ENCODE data around the gene MYO16.

The MYO16 gene

DNA sequence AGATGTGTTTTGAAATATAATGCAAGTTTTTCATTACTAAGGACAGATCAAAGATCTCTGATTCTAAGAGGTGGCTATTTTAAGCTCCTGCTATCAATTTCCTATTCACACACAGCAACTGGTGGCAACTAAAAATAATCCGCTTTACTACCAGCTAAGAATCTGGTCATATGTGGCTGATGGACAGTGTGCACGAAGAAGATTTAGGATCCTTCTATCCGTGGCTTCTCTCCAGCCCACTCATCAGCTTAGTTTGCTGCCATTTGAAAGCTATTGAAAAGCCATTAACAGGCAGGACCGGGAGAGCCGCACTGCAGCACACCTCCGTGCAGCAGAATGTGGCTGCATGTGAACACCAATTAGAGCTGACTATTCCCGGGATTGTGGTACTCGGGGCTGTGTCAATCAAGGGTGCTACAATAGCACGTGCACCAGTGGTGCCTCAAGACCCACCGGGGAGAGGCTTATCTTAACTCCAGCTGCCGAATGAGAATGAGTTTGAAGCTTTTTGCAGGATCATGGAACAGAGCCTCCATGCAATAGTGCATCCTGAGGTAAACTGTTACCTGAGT, at the start of gene MYO16:
TSS of gene MYO16 (plus strand) at position 431 of the 572 bp plus-strand sequence. CDS start 234 bp downstream, outside the sequence.
- in situ Hi-C loops (cut with MboI; ENCODE audit: low sequenced_read_pairs): no loop called here

DNA sequence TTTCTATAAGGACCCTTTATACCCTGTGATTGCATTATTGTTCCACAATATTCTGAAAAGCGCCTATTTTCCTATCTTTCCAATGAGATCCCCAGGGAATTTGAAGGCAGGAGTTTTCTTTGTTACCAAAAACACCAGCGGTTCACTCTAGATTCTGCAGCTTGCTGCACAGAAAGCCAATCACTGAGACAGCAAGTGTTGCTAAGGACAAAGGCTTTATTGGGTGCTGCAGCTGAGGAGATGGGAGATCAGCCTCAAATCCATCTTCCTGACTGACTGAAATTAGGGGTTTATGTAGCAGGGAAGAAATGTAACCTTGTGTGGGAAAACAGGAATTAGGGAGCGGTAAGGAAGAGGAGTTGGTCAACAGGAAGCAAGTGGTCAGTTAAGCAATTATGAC, 42.6 kb upstream of the MYO16 start:
- in situ Hi-C loops (cut with MboI; ENCODE audit: low sequenced_read_pairs): no loop called here

GRCh38 chr13:108588516-108588915, 40.9 kb upstream of the MYO16 start:
- in situ Hi-C loops (cut with MboI; ENCODE audit: low sequenced_read_pairs): no loop called here

- in situ Hi-C loops (cut with MboI; ENCODE audit: low sequenced_read_pairs): no loop called here
Measured at GRCh38 chr13:108594153-108594552, 35.3 kb upstream of the MYO16 start.

GRCh38 chr13:108595436-108596274, 33.8 kb upstream of the MYO16 start:
- in situ Hi-C loops (cut with MboI; ENCODE audit: low sequenced_read_pairs): no loop called here

DNA sequence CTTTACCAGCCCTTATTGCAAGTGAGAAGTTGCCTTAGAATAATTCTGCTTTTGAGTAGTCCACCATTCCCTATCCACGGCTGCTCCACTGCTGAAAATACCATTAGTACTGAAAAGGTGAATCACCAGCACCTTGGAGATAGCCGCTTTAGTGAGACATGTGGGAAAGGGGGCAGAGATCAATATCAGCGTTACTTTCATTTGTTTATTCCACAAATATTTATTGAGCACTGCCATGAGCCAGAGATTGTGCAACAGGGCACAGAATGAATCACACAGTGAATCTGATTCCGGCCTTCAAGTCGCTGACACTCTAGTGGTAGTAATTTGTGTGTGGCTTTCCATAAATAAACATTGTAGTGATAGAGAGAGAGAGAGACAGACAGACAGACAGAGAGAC, 31.5 kb upstream of the MYO16 start:
- in situ Hi-C loops (cut with MboI; ENCODE audit: low sequenced_read_pairs): no loop called here

DNA sequence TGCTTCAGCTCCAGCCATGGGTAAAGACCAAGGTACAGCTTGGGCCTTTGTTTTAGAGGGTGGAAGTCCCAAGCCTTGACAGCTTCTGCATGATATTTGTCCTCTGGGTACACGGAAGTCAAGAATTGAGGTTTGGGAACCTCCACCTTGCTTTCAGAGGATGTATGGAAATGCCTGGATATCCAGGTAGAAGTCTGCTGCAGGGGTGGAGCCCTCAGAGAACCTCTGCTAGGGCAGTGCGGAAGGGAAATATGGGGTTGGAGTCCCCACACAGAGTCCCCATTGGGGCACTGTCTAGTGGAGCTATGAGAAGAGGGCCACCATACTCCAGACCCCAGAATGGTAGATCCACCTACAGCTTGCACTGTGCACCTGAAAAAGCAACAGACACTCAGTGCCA, 23.0 kb upstream of the MYO16 start:
- in situ Hi-C loops (cut with MboI; ENCODE audit: low sequenced_read_pairs): no loop called here

GRCh38 chr13:108609353-108609752, 20.1 kb upstream of the MYO16 start:
- in situ Hi-C loops (cut with MboI; ENCODE audit: low sequenced_read_pairs): no loop called here

- in situ Hi-C loops (cut with MboI; ENCODE audit: low sequenced_read_pairs): no loop called here
Measured at GRCh38 chr13:108610507-108610906, 18.9 kb upstream of the MYO16 start.

- in situ Hi-C loops (cut with MboI; ENCODE audit: low sequenced_read_pairs): no loop called here
Measured at GRCh38 chr13:108615241-108615640, 14.2 kb upstream of the MYO16 start.

GRCh38 chr13:108618233-108618632, 11.2 kb upstream of the MYO16 start:
- in situ Hi-C loops (cut with MboI; ENCODE audit: low sequenced_read_pairs): no loop called here

- in situ Hi-C loops (cut with MboI; ENCODE audit: low sequenced_read_pairs): no loop called here
Measured at GRCh38 chr13:108621462-108621861, 7.9 kb upstream of the MYO16 start.

DNA sequence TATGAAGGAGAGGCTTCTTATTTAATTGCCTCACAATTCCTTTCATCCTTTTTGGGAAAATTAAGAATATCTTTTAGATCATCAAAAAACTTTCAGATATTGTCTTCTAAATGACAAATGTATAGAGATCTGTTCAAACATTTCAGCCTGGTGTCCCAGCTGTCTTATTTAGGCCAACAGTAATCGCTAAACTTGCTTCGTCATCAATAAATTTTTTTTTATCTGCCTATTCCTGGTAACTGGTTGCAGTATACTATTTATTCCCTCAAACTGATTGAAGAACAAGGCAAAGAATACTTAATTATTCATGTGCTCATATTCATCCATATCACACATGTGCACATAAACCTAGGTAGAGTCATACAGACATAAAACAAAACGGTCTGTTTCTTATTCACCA, 5.3 kb upstream of the MYO16 start:
- in situ Hi-C loops (cut with MboI; ENCODE audit: low sequenced_read_pairs): no loop called here

GRCh38 chr13:108624979-108625378, 4.4 kb upstream of the MYO16 start:
- in situ Hi-C loops (cut with MboI; ENCODE audit: low sequenced_read_pairs): no loop called here

- in situ Hi-C loops (cut with MboI; ENCODE audit: low sequenced_read_pairs): no loop called here
Measured at GRCh38 chr13:108629988-108630387, 577 bp downstream of the MYO16 start.

DNA sequence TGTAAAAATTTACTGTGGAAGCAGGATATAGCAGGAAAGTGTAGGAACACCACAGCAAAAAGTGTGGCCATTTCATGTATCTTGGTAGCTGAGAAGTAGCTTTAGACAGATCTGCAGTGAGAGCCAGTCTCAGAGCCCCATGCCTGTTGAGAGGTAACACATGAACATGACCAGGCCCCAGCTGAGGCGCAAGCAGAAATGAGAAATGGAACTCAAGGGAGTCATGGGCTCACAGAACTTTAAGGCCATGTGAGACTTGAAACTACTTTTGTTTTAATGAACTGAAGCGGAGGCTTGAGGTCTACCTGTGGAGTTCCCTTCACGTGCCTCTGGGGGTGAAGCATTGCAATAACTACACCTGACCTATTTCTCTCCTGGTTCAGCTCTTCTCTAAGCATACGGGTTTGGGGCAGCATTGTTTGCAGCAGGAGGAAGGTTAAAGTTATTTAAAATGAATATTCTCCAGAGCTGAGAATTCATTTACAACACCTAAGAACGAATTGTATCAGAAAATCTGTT, 3.3 kb downstream of the MYO16 start:
- in situ Hi-C loops (cut with MboI; ENCODE audit: low sequenced_read_pairs): no loop called here

DNA sequence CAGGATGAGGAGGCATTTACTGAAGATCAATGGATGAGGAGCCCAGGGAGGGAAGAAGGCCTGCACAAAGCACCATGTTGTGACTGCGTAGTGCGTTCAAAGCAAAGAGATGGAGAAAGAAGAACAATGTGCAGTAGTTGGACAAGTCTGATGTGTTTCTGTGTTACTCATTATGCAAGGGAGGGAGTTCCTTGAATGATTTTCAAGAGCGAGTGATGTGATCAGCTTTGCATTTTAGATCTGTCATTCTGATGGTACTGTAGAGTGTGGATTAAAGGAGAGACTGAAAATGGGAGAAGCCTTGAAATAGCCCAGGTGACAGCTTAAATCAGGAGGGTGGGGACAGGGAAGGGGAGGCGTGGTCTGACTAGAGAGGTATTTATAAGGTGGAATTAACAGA, 9.5 kb downstream of the MYO16 start:
- in situ Hi-C loops (cut with MboI; ENCODE audit: low sequenced_read_pairs): no loop called here

GRCh38 chr13:108643646-108644353, 14.4 kb downstream of the MYO16 start:
- in situ Hi-C loops (cut with MboI; ENCODE audit: low sequenced_read_pairs): no loop called here

- in situ Hi-C loops (cut with MboI; ENCODE audit: low sequenced_read_pairs): no loop called here
Measured at GRCh38 chr13:108645376-108645775, 16.0 kb downstream of the MYO16 start.

DNA sequence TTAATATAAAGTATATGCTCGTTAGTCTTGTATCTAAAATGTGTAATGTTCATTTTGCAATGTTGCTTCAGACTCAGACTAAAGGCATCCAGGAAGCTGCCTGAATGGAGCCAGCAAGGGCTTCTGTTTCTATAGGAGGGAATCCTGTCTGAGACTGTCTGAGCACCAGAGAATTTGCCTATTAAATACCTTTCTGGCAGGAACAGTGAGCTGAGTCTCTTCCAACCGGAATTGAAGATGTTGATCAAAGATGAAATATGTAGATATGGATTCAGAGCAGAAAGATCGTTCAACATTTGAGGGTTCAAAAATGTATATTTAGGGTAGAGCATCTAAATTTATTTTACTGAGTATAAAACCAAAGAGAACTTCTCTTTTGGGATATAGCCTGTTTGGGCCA, 20.9 kb downstream of the MYO16 start:
- in situ Hi-C loops (cut with MboI; ENCODE audit: low sequenced_read_pairs): no loop called here

DNA sequence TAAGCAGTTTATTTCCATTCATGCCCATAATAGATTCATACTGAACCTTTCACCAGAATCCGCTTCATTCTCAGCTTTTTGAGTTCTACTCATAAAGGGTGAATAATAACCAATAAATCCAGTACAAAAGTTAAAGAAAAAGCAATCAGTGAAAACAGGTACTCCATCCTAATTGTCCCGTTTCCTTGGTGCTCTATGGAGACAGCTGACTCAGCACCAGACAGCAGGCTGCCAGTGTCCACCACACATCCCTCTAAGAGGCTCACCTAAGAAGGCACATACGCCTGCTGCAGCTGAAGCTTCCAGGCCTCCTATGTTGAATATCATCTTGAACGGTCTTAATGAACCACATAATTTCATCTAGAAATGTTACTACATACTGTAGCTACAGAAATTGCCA, 27.3 kb downstream of the MYO16 start:
- in situ Hi-C loops (cut with MboI; ENCODE audit: low sequenced_read_pairs): no loop called here

GRCh38 chr13:108657519-108657918, 28.1 kb downstream of the MYO16 start:
- in situ Hi-C loops (cut with MboI; ENCODE audit: low sequenced_read_pairs): no loop called here

Measured in hTERT RPE-1 (cell line).